ENCODE data around the gene BCO2.

BCO2 gene

DNA sequence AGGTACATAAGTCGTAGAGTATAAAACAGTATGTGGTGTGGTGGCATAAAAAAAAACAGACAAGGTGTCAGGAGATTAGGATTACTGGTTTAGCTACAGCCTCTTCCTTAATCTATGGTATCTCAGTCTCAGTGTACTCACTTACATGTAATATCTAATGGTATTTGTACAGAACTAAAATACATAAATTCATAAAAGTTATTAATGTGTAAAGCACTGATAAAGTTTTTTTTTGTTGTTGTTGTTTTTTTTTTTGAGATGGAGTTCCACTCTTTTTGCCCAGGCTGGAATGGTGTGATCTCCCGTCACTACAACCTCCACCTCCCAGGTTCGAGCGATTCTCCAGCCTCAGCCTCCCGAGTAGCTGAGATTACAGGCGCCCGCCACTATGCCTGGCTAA is 53.8 kb downstream of the BCO2 start:
- Histone ChIP-seq H3K4me3 (ENCODE audit: low read depth, low read length) (no peak overlapping the region), H3K9ac (ENCODE audit: low read length) (no peak overlapping the region), H3K36me3 (ENCODE audit: control insufficient read depth, insufficient read depth, low read length) (peaks cover 43% of the 10 kb centered on the region), H3K9me3 (ENCODE audit: control insufficient read depth, insufficient read depth, low read depth, low read length) (no peaks in the 10 kb centered on the region), H3K27me3 (ENCODE audit: control insufficient read depth, insufficient read depth, low read length) (no peaks in the 10 kb centered on the region; the same call in 1 of the 2 replicates), H3K27ac (ENCODE audit: low read depth, low read length) (no peak overlapping the region), H3K4me1 (ENCODE audit: control insufficient read depth, insufficient read depth, low read length) (0 out of 2 replicates have a peak, but pooled peaks cover 3% of the 10 kb centered on the region)

DNA sequence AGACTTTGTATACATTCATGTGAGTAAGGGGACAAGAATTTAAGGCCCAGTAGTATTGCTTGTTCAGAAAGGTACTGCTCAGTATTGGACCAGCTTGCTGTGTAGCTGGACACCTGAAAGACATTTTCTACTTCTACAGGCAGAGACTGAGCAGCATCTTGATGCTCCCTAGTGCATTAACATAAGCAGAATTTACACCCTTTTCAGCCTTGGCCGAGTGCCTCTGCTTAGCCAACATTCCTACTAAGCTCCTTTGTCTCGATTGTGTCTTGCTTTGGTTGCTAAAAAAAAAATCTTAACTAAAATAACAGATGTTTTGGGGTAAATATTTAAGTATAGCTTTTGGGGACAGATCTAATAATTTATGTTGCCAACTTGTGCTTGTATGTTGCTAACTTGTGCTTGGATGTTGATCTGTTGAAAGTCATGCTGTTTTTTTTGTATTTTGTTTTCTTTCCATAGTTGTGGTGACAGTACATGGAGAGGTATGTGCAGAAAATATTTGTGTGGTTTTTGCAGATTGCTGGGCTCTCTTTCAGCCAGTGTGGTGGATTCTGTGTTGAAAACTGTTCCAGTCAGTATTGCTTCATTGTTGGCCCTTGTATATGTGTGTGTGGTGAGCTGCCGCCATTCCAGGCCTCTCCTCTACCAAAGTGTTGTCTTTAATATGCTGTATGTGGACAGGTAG is 54.6 kb downstream of the BCO2 start:
- Histone ChIP-seq H3K27ac (ENCODE audit: low read depth, low read length) (no peak overlapping the region), H3K36me3 (ENCODE audit: control insufficient read depth, insufficient read depth, low read length) (peaks cover 48% of the 10 kb centered on the region), H3K4me1 (ENCODE audit: control insufficient read depth, insufficient read depth, low read length) (0 out of 2 replicates have a peak, but pooled peaks cover 3% of the 10 kb centered on the region), H3K9ac (ENCODE audit: low read length) (no peak overlapping the region), H3K27me3 (ENCODE audit: control insufficient read depth, insufficient read depth, low read length) (no peaks in the 10 kb centered on the region), H3K9me3 (ENCODE audit: control insufficient read depth, insufficient read depth, low read depth, low read length) (no peaks in the 10 kb centered on the region), H3K4me3 (ENCODE audit: low read depth, low read length) (no peak overlapping the region)

DNA sequence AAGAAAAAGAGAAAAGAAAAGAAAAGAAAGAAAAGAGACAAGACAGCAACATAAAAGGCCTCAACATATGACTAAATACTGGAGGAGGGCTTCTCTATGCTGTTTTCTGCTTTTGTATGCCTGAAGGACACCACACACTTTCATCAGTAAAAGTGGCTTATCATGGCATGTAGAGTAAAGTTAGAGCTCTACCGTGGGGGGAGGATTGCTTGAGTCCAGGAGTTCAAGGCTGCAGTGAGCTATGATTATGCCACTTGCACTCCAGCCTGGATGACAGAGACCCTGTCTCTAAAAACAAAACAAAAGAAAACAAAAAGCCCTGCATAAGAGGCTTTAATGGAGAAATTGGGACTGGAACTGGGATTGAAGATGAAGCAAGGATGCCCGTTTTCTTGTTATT is 56.6 kb downstream of the BCO2 start:
- H3K4me1 ChIP-seq (ENCODE audit: control insufficient read depth, insufficient read depth, low read length), result 0 out of 2 replicates have a peak, but pooled peaks cover 3% of the 10 kb centered on the region
- H3K9me3 ChIP-seq (ENCODE audit: control insufficient read depth, insufficient read depth, low read depth, low read length), result no peaks in the 10 kb centered on the region
- H3K9ac ChIP-seq (ENCODE audit: low read length), result no peak overlapping the region
- no peak overlapping the region for H3K4me3 ChIP-seq (ENCODE audit: low read depth, low read length)
- peaks cover 66% of the 10 kb centered on the region for H3K36me3 ChIP-seq (ENCODE audit: control insufficient read depth, insufficient read depth, low read length)
- no peak overlapping the region for H3K27ac ChIP-seq (ENCODE audit: low read depth, low read length)
- no peaks in the 10 kb centered on the region for H3K27me3 ChIP-seq (ENCODE audit: control insufficient read depth, insufficient read depth, low read length)

DNA sequence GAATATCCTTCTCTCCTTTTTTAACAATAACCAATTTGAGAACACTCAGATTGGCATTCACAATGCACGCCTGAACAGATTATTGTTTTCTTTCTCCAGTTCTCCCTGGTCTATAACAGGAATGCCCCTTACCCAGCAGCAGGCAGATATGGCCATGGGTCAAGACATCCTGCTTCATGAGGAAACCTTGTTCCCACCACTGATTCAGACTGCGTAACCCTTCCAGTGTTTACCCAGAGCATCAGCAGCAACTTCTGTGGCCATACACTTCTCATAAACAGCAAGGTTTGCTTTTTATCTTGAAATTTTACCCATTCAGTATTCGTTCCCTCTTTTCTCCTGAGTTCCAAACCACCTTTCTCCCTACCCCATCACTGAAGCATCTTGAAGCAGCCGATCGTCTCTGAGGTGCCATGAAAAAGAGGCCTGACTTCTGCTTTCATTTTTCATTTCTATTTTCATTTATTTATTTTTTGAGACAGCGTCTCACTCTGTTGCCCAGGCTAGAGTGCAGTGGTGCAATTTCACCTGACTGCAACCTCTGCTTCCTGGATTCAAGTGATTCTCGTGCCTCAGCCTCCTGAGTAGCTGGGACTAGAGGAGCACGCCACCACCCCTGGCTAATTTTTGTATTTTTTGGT is 60.6 kb downstream of the BCO2 start:
- no peak overlapping the region for H3K9ac ChIP-seq (ENCODE audit: low read length)
- H3K4me1 ChIP-seq (ENCODE audit: control insufficient read depth, insufficient read depth, low read length), result no peaks in the 10 kb centered on the region
- H3K9me3 ChIP-seq (ENCODE audit: control insufficient read depth, insufficient read depth, low read depth, low read length), result no peaks in the 10 kb centered on the region
- peaks cover 56% of the 10 kb centered on the region for H3K36me3 ChIP-seq (ENCODE audit: control insufficient read depth, insufficient read depth, low read length)
- H3K4me3 ChIP-seq (ENCODE audit: low read depth, low read length), result no peak overlapping the region
- no peak overlapping the region for H3K27ac ChIP-seq (ENCODE audit: low read depth, low read length)
- no peaks in the 10 kb centered on the region for H3K27me3 ChIP-seq (ENCODE audit: control insufficient read depth, insufficient read depth, low read length)

DNA sequence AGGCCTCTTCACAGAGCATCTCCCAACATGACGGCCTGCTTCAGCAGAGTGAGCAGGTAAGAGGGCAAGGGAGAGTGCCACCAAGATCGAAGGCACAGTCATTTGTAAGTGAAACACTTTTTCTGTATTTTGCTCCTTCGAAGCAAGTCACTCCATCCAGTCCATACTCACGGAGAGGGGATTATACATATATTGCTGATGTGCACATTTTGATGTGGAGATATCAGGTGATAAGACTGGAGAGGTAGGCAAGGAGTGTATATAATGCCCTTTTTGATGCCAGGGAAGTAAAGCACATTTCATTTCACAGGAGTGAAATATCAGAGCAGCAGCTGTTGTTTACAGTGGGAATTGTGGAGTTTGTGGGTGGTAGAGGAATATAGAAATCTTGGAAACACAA is 62.1 kb downstream of the BCO2 start:
- Histone ChIP-seq H3K4me3 (ENCODE audit: low read depth, low read length) (no peak overlapping the region), H3K36me3 (ENCODE audit: control insufficient read depth, insufficient read depth, low read length) (peaks cover 48% of the 10 kb centered on the region), H3K9me3 (ENCODE audit: control insufficient read depth, insufficient read depth, low read depth, low read length) (no peaks in the 10 kb centered on the region), H3K4me1 (ENCODE audit: control insufficient read depth, insufficient read depth, low read length) (no peaks in the 10 kb centered on the region), H3K27me3 (ENCODE audit: control insufficient read depth, insufficient read depth, low read length) (no peaks in the 10 kb centered on the region), H3K27ac (ENCODE audit: low read depth, low read length) (no peak overlapping the region), H3K9ac (ENCODE audit: low read length) (no peak overlapping the region)

DNA sequence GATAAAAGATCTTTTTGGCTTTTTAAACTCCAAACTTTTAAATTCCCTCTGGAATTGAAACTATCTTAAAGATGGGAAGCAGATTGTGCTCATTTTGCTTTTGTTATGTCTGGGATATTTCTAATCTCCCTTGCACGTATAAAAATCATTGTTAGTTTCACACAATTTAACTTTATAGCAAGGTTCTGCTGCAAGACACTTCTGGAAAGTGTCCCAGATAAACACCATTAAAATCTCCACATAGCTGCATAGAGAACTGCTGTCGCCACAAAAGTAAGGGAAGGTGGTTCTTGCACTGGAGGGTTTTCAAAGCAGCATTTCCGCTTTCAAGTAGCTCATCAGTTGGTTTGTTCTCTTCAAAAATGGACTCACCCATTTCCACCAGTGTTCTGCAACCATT is 62.7 kb downstream of the BCO2 start:
- Histone ChIP-seq H3K9me3 (ENCODE audit: control insufficient read depth, insufficient read depth, low read depth, low read length) (no peaks in the 10 kb centered on the region), H3K4me1 (ENCODE audit: control insufficient read depth, insufficient read depth, low read length) (no peaks in the 10 kb centered on the region), H3K27ac (ENCODE audit: low read depth, low read length) (no peak overlapping the region), H3K36me3 (ENCODE audit: control insufficient read depth, insufficient read depth, low read length) (peaks cover 45% of the 10 kb centered on the region), H3K4me3 (ENCODE audit: low read depth, low read length) (no peak overlapping the region), H3K9ac (ENCODE audit: low read length) (no peak overlapping the region), H3K27me3 (ENCODE audit: control insufficient read depth, insufficient read depth, low read length) (no peaks in the 10 kb centered on the region)

DNA sequence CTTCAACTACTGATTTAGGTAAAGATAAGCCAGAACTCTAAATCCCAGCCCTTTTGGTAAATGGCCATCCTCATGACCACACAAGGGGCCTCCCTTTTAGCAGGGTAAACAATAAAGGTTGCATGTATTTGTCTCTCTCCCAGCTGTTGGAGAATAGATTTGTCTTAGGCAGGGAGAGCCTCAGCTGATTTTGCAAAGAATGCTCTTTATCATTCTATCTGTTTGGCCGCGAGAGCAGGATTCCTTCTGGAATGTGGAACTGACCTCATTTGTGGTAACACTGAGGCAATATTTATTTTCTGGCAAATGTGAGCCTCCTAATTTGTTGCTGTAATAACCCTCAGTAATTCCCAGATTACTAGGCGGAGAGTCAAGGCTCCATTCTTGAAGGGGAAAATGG is 66.2 kb downstream of the BCO2 start:
- Histone ChIP-seq H3K27ac (ENCODE audit: low read depth, low read length) (no peak overlapping the region), H3K9ac (ENCODE audit: low read length) (no peak overlapping the region), H3K27me3 (ENCODE audit: control insufficient read depth, insufficient read depth, low read length) (no peaks in the 10 kb centered on the region), H3K36me3 (ENCODE audit: control insufficient read depth, insufficient read depth, low read length) (peaks cover 20% of the 10 kb centered on the region), H3K4me3 (ENCODE audit: low read depth, low read length) (no peak overlapping the region), H3K9me3 (ENCODE audit: control insufficient read depth, insufficient read depth, low read depth, low read length) (no peaks in the 10 kb centered on the region), H3K4me1 (ENCODE audit: control insufficient read depth, insufficient read depth, low read length) (no peaks in the 10 kb centered on the region)

DNA sequence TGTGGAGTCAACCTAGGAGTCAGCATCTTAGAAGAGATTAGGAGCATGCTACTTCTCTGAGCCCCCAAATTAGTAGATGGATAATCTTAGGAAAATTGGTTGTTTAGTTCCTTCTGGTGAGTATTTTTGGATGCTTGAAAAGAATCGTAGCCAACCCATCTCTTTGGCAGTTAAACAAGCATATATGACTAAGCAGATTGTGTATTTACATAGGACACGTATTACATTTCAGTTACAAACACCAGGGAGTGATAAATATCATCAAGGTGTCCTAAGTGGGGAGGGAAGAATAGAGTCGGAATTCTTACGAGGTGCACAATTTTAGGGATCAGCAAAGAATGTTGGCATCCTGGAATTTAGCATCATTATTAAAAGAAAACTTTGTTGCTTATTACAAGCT is 71.9 kb downstream of the BCO2 start:
- Histone ChIP-seq H3K27ac (ENCODE audit: low read depth, low read length) (no peak overlapping the region), H3K4me1 (ENCODE audit: control insufficient read depth, insufficient read depth, low read length) (no peaks in the 10 kb centered on the region), H3K9ac (ENCODE audit: low read length) (no peak overlapping the region), H3K4me3 (ENCODE audit: low read depth, low read length) (no peak overlapping the region), H3K9me3 (ENCODE audit: control insufficient read depth, insufficient read depth, low read depth, low read length) (no peaks in the 10 kb centered on the region), H3K27me3 (ENCODE audit: control insufficient read depth, insufficient read depth, low read length) (no peaks in the 10 kb centered on the region), H3K36me3 (ENCODE audit: control insufficient read depth, insufficient read depth, low read length) (no peaks in the 10 kb centered on the region; the same call in 1 of the 2 replicates)

DNA sequence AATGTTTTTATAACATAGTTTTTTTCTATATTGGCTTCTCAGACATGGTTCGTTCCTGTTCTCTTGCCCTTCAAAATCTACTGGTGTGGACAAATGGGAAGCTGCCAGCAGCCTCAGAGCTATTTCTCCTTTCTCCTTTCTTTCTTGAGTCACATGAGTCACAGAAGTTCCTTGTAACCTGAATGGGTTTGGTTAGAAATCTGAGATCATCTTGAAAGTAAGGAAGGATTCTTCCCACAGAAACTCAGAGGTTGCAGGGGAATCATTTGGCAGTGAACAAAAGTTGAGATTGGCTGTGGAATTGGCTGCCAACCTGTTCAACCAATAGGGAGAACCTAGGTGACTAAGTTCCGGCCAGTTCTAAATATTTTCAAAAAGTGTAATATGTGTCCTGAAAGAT is 72.9 kb downstream of the BCO2 start:
- no peaks in the 10 kb centered on the region for H3K36me3 ChIP-seq (ENCODE audit: control insufficient read depth, insufficient read depth, low read length)
- no peak overlapping the region for H3K4me3 ChIP-seq (ENCODE audit: low read depth, low read length)
- H3K27ac ChIP-seq (ENCODE audit: low read depth, low read length), result no peak overlapping the region
- no peaks in the 10 kb centered on the region for H3K27me3 ChIP-seq (ENCODE audit: control insufficient read depth, insufficient read depth, low read length)
- H3K4me1 ChIP-seq (ENCODE audit: control insufficient read depth, insufficient read depth, low read length), result no peaks in the 10 kb centered on the region
- no peak overlapping the region for H3K9ac ChIP-seq (ENCODE audit: low read length)
- H3K9me3 ChIP-seq (ENCODE audit: control insufficient read depth, insufficient read depth, low read depth, low read length), result no peaks in the 10 kb centered on the region

DNA sequence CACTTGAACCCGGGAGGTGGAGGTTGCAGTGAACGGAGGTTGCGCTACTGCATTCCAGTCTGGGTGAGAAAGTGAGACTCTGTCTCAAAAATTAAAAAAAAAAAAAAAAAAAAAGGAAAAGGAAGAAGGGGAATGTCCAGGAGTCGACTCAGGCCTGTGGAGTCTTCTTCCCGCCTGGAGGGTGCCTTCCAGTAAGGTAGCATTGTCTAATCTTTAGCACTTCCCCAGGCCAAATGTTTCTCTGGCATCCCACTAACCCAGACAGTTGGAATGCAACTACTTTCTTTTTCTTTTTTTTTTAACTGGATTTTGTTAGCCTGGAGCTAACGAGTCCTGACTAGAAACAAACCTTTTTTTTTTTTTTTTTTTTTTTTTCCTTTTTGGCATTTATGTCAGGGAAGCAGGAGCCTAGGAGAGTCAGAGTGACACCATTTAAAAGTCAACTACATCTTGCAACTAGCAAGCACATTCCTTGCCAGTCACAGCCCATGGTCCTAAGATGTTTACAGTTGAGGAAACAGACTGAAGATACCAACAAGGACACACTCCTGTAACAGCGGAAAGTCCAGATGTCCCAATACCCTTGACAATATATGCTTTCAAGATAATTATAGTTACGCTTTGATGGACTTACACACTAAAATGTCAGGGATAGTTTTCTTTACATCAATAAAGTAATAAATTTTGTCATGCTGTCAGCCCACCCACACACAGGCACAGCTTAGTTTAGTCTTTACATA is 74.7 kb downstream of the BCO2 start:
- Histone ChIP-seq H3K9me3 (ENCODE audit: control insufficient read depth, insufficient read depth, low read depth, low read length) (no peaks in the 10 kb centered on the region), H3K27me3 (ENCODE audit: control insufficient read depth, insufficient read depth, low read length) (no peaks in the 10 kb centered on the region), H3K27ac (ENCODE audit: low read depth, low read length) (no peak overlapping the region), H3K9ac (ENCODE audit: low read length) (no peak overlapping the region), H3K36me3 (ENCODE audit: control insufficient read depth, insufficient read depth, low read length) (no peaks in the 10 kb centered on the region), H3K4me1 (ENCODE audit: control insufficient read depth, insufficient read depth, low read length) (no peaks in the 10 kb centered on the region), H3K4me3 (ENCODE audit: low read depth, low read length) (no peak overlapping the region)

DNA sequence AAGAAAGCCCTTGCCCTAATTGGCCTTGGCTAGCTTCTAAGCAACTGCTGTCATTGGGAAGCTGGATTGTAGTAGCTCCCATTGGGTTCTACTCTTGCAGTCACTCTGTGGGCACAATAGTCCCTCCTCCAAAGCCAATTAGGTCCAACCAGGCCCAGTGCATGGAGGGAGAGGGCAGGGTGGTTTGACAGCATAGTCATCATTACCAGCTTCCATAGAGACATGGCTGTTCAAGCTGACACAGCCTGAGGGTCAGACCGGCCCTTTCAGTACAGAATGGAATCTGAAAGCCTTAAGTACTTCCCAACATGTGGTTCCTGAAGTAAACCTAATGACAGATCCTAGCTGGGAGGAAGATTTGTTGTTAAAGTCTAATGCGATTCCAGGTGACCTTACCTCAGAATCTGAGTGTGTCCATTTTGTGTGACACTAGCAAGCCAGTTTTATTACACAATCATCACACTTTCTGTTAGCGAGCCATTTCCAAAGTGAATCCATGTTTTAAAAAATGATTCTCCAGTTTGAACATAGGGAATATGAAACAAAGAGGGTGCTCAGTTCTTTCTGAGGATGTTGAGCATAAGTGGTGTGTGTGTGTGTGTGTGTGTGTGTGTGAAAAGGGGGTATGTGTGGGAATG is 78.4 kb downstream of the BCO2 start:
- Histone ChIP-seq H3K9ac (ENCODE audit: low read length) (no peak overlapping the region), H3K9me3 (ENCODE audit: control insufficient read depth, insufficient read depth, low read depth, low read length) (no peaks in the 10 kb centered on the region), H3K4me3 (ENCODE audit: low read depth, low read length) (no peak overlapping the region), H3K36me3 (ENCODE audit: control insufficient read depth, insufficient read depth, low read length) (no peaks in the 10 kb centered on the region), H3K27ac (ENCODE audit: low read depth, low read length) (no peak overlapping the region), H3K4me1 (ENCODE audit: control insufficient read depth, insufficient read depth, low read length) (no peaks in the 10 kb centered on the region), H3K27me3 (ENCODE audit: control insufficient read depth, insufficient read depth, low read length) (no peaks in the 10 kb centered on the region)

Data from HUES6 (cell line).